Measurements from ENCODE around the gene DLL4.
A peak's percentile ranks its signal among the peaks of the same experiment; 100 is the strongest.
"Not testable (repeated sequence)": the region's sequence is repeated elsewhere in the genome, so short reads cannot be mapped to it uniquely, and the experiment has no call there.

The DLL4 gene

GRCh38 chr15:40941528-40942336, 12.6 kb downstream of the DLL4 start:
- peak; percentile 51 for DNase-seq (ENCODE audit: low spot score)

- DNase-seq (ENCODE audit: low spot score) = no peak
Observed at GRCh38 chr15:40942337-40942854, 13.3 kb downstream of the DLL4 start.

- DNase-seq (ENCODE audit: low spot score) = no peak
Observed at GRCh38 chr15:40942878-40943277, 13.7 kb downstream of the DLL4 start.

- DNase-seq (ENCODE audit: low spot score) = no peak
Observed at GRCh38 chr15:40943764-40944365, 14.7 kb downstream of the DLL4 start.

GRCh38 chr15:40944510-40945296, 15.6 kb downstream of the DLL4 start:
- no peak for DNase-seq (ENCODE audit: low spot score)

- no peak for DNase-seq (ENCODE audit: low spot score)
Observed at GRCh38 chr15:40948706-40949473, 19.8 kb downstream of the DLL4 start.

GRCh38 chr15:40949756-40950207, 20.6 kb downstream of the DLL4 start:
- DNase-seq (ENCODE audit: low spot score) = no peak

GRCh38 chr15:40951764-40952163, 22.6 kb downstream of the DLL4 start:
- DNase-seq (ENCODE audit: low spot score) = no peak

GRCh38 chr15:40952301-40952900, 23.3 kb downstream of the DLL4 start:
- DNase-seq (ENCODE audit: low spot score) = no peak

GRCh38 chr15:40952901-40953712, 24.0 kb downstream of the DLL4 start, which contains the start of gene CHAC1:
CHAC1 (plus strand) TSS chr15:40953471; CDS start chr15:40953584, 113 bp downstream.
- peak; percentile 95 for DNase-seq (ENCODE audit: low spot score)

GRCh38 chr15:40953713-40954074, 24.6 kb downstream of the DLL4 start:
- no peak for DNase-seq (ENCODE audit: low spot score)

- not testable (repeated sequence) for DNase-seq (ENCODE audit: low spot score)
Observed at GRCh38 chr15:40954158-40954848, 25.2 kb downstream of the DLL4 start.

- DNase-seq (ENCODE audit: low spot score) = no peak
Observed at GRCh38 chr15:40955141-40955903, 26.2 kb downstream of the DLL4 start.

- no peak for DNase-seq (ENCODE audit: low spot score)
Observed at GRCh38 chr15:40955930-40956540, 26.9 kb downstream of the DLL4 start.

GRCh38 chr15:40956541-40956982, 27.4 kb downstream of the DLL4 start:
- no peak for DNase-seq (ENCODE audit: low spot score)

GRCh38 chr15:40957041-40957555, 28.0 kb downstream of the DLL4 start:
- no peak for DNase-seq (ENCODE audit: low spot score)

- peak; percentile 53 for DNase-seq (ENCODE audit: low spot score)
Observed at GRCh38 chr15:40957581-40958051, 28.5 kb downstream of the DLL4 start.

GRCh38 chr15:40958146-40958545, 29.0 kb downstream of the DLL4 start:
- DNase-seq (ENCODE audit: low spot score) = no peak
